ENCODE results near the gene MARVELD3.

MARVELD3 gene

DNA sequence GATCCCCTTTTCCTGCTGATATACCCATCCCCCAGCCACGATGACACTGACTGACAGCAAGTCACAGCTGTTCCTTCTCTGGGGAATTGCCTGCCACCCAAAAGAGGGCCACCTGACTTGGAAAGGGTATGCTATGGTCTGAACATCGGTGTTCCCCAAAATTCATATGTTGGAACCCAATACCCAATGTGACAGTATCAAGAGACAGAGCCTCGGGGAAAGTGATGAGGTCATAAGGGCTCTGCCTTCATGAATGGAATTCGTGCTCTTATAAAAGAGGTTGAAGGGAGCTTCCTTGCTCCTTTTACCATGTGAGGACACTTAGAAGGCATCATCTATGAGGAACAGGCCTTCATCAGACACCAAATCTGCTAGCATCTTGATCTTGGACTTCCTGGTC, 7.6 kb upstream of the MARVELD3 start:
- peaks cover 5% of the 10 kb centered on the region for H3K27me3 ChIP-seq (ENCODE audit: insufficient read depth, poor library complexity, severe bottlenecking)
- no peak overlapping the region for H3K27ac ChIP-seq (ENCODE audit: poor library complexity, severe bottlenecking)
- H3K9me3 ChIP-seq (ENCODE audit: severe bottlenecking): no peaks in the 10 kb centered on the region
- no peaks in the 10 kb centered on the region for H3K36me3 ChIP-seq (ENCODE audit: low read depth)
- H3K4me1 ChIP-seq (ENCODE audit: insufficient read depth, poor library complexity, severe bottlenecking): no peaks in the 10 kb centered on the region
- DNase-seq (ENCODE audit: low spot score) (no peak), ATAC-seq (ENCODE audit: low read depth) (no peak)
- no peak for TF ChIP-seq CTCF (IDR thresholded peaks at IDR 0.05; ENCODE audit: poor library complexity, severe bottlenecking)
- no peak overlapping the region for H3K4me3 ChIP-seq (ENCODE audit: severe bottlenecking)

DNA sequence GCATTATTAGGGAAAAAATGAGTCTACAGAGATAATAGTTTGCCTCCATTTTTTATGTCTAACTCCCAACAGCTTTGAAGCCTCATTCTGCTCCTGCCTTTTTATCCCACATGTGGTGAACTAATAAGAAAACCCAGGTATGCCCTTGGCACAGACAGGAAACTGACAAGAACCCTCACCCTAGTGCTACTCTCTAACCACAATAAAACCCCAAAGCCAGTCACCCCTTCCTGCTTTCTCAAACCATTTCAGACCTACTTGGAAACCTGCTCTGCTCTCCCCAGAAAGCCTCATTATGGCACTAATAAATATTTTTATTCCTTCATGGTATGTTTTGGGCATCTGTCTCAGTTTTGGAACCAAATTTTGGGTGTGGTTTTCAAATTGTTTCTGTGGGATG, 3.9 kb upstream of the MARVELD3 start:
- ATAC-seq (ENCODE audit: low read depth) (no peak), DNase-seq (ENCODE audit: low spot score) (no peak)
- H3K36me3 ChIP-seq (ENCODE audit: low read depth): no peaks in the 10 kb centered on the region
- peaks cover 5% of the 10 kb centered on the region for H3K27me3 ChIP-seq (ENCODE audit: insufficient read depth, poor library complexity, severe bottlenecking)
- no peaks in the 10 kb centered on the region for H3K9me3 ChIP-seq (ENCODE audit: severe bottlenecking)
- H3K27ac ChIP-seq (ENCODE audit: poor library complexity, severe bottlenecking): no peak overlapping the region
- H3K4me3 ChIP-seq (ENCODE audit: severe bottlenecking): no peak overlapping the region
- TF ChIP-seq CTCF (IDR thresholded peaks at IDR 0.05; ENCODE audit: poor library complexity, severe bottlenecking): no peak
- no peaks in the 10 kb centered on the region for H3K4me1 ChIP-seq (ENCODE audit: insufficient read depth, poor library complexity, severe bottlenecking)

- H3K36me3 ChIP-seq (ENCODE audit: low read depth): no peaks in the 10 kb centered on the region; the same call in 1 of the 2 replicates
- H3K27me3 ChIP-seq (ENCODE audit: insufficient read depth, poor library complexity, severe bottlenecking): no peaks in the 10 kb centered on the region
- H3K9me3 ChIP-seq (ENCODE audit: severe bottlenecking): no peaks in the 10 kb centered on the region
- DNase-seq (ENCODE audit: low spot score) (no peak), ATAC-seq (ENCODE audit: low read depth) (no peak)
- no peak overlapping the region for H3K4me3 ChIP-seq (ENCODE audit: severe bottlenecking)
- no peaks in the 10 kb centered on the region for H3K4me1 ChIP-seq (ENCODE audit: insufficient read depth, poor library complexity, severe bottlenecking)
- no peak overlapping the region for H3K27ac ChIP-seq (ENCODE audit: poor library complexity, severe bottlenecking)
- TF ChIP-seq CTCF (IDR thresholded peaks at IDR 0.05; ENCODE audit: poor library complexity, severe bottlenecking): no peak
Measured at GRCh38 chr16:71623597-71623996, 2.4 kb upstream of the MARVELD3 start.

DNA sequence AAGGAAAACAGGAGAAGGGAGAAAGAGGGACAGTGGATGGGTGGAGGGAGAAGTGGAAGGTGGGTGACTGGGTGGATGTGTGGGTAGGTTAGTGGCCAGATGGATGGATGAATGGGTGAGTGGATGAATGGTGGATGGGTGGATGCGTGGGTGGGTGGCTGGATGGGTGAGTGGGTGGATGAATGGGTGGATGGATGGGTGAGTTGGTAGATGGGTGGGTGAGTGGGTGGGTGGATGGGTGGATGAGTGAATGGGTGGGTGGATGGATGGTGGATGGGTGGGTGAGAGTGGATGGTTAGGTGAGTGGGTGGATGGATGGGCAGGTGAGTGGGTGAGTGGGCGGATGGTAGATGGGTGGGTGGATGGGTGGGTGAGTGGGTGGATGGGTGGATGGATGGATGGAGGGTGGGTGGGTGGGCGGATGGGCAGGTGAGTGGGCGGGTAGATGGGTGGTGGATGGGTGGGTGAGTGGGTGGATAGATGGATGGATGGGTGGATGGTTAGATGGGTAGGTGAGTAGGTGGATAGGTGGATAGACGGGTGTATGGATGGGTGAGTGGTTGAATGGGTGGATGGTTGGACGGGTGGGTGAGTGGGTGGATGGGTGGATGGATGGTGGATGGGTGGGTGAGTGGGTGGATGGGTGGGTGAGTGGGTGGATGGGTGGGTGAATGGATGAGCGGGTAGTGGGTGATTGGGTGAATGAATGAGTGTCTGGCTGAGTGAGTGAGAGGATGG, 702 bp upstream of the MARVELD3 start:
- no peak for TF ChIP-seq CTCF (IDR thresholded peaks at IDR 0.05; ENCODE audit: poor library complexity, severe bottlenecking)
- no peak for ATAC-seq (ENCODE audit: low read depth)
- H3K4me3 ChIP-seq (ENCODE audit: severe bottlenecking): peak overlapping the region; percentile 81
- H3K27me3 ChIP-seq (ENCODE audit: insufficient read depth, poor library complexity, severe bottlenecking): no peaks in the 10 kb centered on the region
- no peak overlapping the region for H3K27ac ChIP-seq (ENCODE audit: poor library complexity, severe bottlenecking)
- no peaks in the 10 kb centered on the region for H3K9me3 ChIP-seq (ENCODE audit: severe bottlenecking)
- no peaks in the 10 kb centered on the region for H3K4me1 ChIP-seq (ENCODE audit: insufficient read depth, poor library complexity, severe bottlenecking)
- peaks cover 6% of the 10 kb centered on the region for H3K36me3 ChIP-seq (ENCODE audit: low read depth)
- no peak for DNase-seq (ENCODE audit: low spot score)

DNA sequence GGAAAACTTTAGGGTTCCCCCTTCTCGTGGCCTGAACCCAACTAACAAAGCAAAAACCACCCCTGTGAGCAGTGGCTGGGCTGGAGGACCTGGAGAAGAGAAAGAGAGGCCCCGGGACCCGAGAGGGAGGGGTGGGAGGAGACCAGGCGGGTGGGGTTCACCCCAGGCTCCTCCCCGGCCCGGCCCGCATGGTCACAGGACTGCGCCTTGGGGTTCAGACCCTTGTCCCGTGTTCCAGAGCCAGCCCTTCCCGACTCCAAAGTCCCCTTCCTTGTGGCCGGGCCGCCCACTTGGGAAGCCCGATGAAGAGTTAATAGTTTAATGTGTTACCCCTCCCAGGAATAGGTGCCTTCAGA, 852 bp downstream of the MARVELD3 start:
- ATAC-seq (ENCODE audit: low read depth): peak; percentile 81
- peak overlapping the region; percentile 46 for H3K27ac ChIP-seq (ENCODE audit: poor library complexity, severe bottlenecking)
- H3K4me1 ChIP-seq (ENCODE audit: insufficient read depth, poor library complexity, severe bottlenecking): no peaks in the 10 kb centered on the region
- H3K27me3 ChIP-seq (ENCODE audit: insufficient read depth, poor library complexity, severe bottlenecking): no peaks in the 10 kb centered on the region
- DNase-seq (ENCODE audit: low spot score): peak; percentile 79
- H3K36me3 ChIP-seq (ENCODE audit: low read depth): peaks cover 18% of the 10 kb centered on the region
- no peaks in the 10 kb centered on the region for H3K9me3 ChIP-seq (ENCODE audit: severe bottlenecking)
- peak overlapping the region; percentile 81 for H3K4me3 ChIP-seq (ENCODE audit: severe bottlenecking)
- no peak for TF ChIP-seq CTCF (IDR thresholded peaks at IDR 0.05; ENCODE audit: poor library complexity, severe bottlenecking)

Measured in RWPE2 (cell line).